SK-N-SH (cell line): ENCODE data around the gene FTO. TPM values are rescaled to one million over a fixed set of nuclear protein-coding genes. Genes with fewer than 3 reads are reported as not detected.

Experiments used
- NFIC ChIP-seq: IDR thresholded peaks from 2 replicates; pipeline ENCODE4 v1.4.0; 2012; ENCODE audit warnings: borderline replicate concordance
- RAD21 ChIP-seq: IDR thresholded peaks from 2 replicates; pipeline ENCODE4 v1.6.1; 2012; ENCODE audit warnings: mild to moderate bottlenecking, low read length
- RXRA ChIP-seq: IDR thresholded peaks from 2 replicates; pipeline ENCODE4 v1.4.0; 2012; ENCODE audit warnings: low read depth, mild to moderate bottlenecking, borderline replicate concordance
- SIN3A ChIP-seq: IDR thresholded peaks from 2 replicates; pipeline ENCODE4 v1.6.1; 2012; ENCODE audit warnings: low read depth, mild to moderate bottlenecking, low read length, moderate library complexity, borderline replicate concordance
- TCF12 ChIP-seq: IDR thresholded peaks from 2 replicates; pipeline ENCODE4 v1.4.0; 2012
- polyA plus RNA-seq, 3 experiments: library from polyadenylated mRNA; depleted of rRNA; stranded (reverse); fragments of >200 nt; gene quantifications; 2 replicates each; pipeline ENCODE4 v1.2.3, GENCODE V29; 2012
- small RNA-seq, 7 experiments: library from RNA; depleted of rRNA; stranded (forward); fragments of <200 nt; gene quantifications; one replicate each; pipeline ENCODE3, GENCODE V24; 2012
- TF ChIP-seq, protein P1 (sequence below): fragments of 150-350 bp; IDR thresholded peaks from 2 replicates; pipeline ENCODE4 v1.6.1; 2017; ENCODE audit warnings: antibody characterized with exemption, low read length, low read depth, borderline replicate concordance
- TF ChIP-seq, protein P2 (sequence below): fragments of 200-600 bp; sonication (generic); IDR thresholded peaks from 2 replicates; pipeline ENCODE4 v1.6.1; 2017; ENCODE audit warnings: antibody characterized with exemption, mild to moderate bottlenecking, moderate library complexity
- TF ChIP-seq, protein P3 (sequence below): IDR thresholded peaks from 2 replicates; pipeline ENCODE4 v1.4.0; 2012; ENCODE audit warnings: low read depth, borderline replicate concordance
- TF ChIP-seq, protein P4 (sequence below): IDR thresholded peaks from 2 replicates; pipeline ENCODE4; 2012

Gene FTO
- polyA plus RNA-seq, 1 of the 3 experiments (the other 2 are of a cell fraction) = 41.2 TPM

DNA sequence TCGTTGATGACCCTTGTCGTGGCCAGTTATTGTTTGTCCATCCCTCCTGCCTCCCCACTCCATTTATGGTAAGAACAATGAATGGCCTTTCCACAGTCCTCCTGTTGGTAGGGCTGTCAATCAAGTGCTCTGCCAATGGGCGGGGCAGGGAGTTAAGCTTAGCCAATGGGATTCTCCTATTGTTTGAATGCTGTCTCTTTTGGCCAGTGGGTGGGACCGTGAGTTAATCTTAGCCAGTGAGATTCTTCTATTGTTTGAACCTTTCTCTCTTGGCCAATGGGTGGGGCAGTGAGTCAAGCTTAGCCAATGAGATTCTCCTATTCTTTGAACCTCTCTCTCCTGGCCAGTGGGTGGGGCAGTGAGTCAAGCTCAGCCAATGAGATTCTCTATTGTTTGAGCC lies 497.2 kb downstream of the FTO start (continued):
- TF ChIP-seq, protein P1, sequence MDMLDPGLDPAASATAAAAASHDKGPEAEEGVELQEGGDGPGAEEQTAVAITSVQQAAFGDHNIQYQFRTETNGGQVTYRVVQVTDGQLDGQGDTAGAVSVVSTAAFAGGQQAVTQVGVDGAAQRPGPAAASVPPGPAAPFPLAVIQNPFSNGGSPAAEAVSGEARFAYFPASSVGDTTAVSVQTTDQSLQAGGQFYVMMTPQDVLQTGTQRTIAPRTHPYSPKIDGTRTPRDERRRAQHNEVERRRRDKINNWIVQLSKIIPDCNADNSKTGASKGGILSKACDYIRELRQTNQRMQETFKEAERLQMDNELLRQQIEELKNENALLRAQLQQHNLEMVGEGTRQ = no peak
- TF ChIP-seq, protein P2, sequence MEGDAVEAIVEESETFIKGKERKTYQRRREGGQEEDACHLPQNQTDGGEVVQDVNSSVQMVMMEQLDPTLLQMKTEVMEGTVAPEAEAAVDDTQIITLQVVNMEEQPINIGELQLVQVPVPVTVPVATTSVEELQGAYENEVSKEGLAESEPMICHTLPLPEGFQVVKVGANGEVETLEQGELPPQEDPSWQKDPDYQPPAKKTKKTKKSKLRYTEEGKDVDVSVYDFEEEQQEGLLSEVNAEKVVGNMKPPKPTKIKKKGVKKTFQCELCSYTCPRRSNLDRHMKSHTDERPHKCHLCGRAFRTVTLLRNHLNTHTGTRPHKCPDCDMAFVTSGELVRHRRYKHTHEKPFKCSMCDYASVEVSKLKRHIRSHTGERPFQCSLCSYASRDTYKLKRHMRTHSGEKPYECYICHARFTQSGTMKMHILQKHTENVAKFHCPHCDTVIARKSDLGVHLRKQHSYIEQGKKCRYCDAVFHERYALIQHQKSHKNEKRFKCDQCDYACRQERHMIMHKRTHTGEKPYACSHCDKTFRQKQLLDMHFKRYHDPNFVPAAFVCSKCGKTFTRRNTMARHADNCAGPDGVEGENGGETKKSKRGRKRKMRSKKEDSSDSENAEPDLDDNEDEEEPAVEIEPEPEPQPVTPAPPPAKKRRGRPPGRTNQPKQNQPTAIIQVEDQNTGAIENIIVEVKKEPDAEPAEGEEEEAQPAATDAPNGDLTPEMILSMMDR = no peak
- no peak for TF ChIP-seq RAD21
- no peak for TF ChIP-seq NFIC
- TF ChIP-seq SIN3A = no peak
- TF ChIP-seq, protein P3, sequence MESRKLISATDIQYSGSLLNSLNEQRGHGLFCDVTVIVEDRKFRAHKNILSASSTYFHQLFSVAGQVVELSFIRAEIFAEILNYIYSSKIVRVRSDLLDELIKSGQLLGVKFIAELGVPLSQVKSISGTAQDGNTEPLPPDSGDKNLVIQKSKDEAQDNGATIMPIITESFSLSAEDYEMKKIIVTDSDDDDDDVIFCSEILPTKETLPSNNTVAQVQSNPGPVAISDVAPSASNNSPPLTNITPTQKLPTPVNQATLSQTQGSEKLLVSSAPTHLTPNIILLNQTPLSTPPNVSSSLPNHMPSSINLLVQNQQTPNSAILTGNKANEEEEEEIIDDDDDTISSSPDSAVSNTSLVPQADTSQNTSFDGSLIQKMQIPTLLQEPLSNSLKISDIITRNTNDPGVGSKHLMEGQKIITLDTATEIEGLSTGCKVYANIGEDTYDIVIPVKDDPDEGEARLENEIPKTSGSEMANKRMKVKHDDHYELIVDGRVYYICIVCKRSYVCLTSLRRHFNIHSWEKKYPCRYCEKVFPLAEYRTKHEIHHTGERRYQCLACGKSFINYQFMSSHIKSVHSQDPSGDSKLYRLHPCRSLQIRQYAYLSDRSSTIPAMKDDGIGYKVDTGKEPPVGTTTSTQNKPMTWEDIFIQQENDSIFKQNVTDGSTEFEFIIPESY = no peak
- TF ChIP-seq, protein P4, sequence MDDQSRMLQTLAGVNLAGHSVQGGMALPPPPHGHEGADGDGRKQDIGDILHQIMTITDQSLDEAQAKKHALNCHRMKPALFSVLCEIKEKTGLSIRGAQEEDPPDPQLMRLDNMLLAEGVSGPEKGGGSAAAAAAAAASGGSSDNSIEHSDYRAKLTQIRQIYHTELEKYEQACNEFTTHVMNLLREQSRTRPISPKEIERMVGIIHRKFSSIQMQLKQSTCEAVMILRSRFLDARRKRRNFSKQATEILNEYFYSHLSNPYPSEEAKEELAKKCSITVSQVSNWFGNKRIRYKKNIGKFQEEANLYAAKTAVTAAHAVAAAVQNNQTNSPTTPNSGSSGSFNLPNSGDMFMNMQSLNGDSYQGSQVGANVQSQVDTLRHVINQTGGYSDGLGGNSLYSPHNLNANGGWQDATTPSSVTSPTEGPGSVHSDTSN = no peak
- TF ChIP-seq TCF12 = no peak
- no peak for TF ChIP-seq RXRA

Small RNA genes within 50 kb of the gene (small RNA-seq; reads per million reads assigned to genes)
- 0 reads per million in 7 experiments for gene AC007347.2

Other genes starting within 250 kb of the FTO start
- 21.0 and 31.0 TPM in 2 replicates for gene AKTIP, start 200.9 kb upstream of the FTO start, polyA plus RNA-seq (2012; rRNA removed)
- 5.7 and 6.5 TPM in 2 replicates for gene RPGRIP1L, start 297 bp upstream of the FTO start, polyA plus RNA-seq (2012; rRNA removed)